GM21515 (cell line): ENCODE results near the gene SNX19.
A peak's percentile ranks its signal among the peaks of the same experiment; 100 is the strongest.
"Not testable (repeated sequence)": the region's sequence is repeated elsewhere in the genome, so short reads cannot be mapped to it uniquely, and the experiment has no call there.

Experiments used
- ATAC-seq: cut with Tn5 transposase; IDR thresholded peaks from one replicate; pipeline ENCODE4 v1.9.1; 2021; ENCODE audit not compliant: unreplicated experiment

Gene SNX19

GRCh38 chr11:130916238-130916855, at the start of gene SNX19:
SNX19 (minus strand) TSS chr11:130916479; CDS start chr11:130915939, 540 bp downstream.
- peak; percentile 100 for ATAC-seq

- no peak for ATAC-seq
These were observed 47.9 kb upstream of the SNX19 start for GRCh38 chr11:130964058-130964792.

GRCh38 chr11:130947889-130948288, 31.6 kb upstream of the SNX19 start:
- no peak for ATAC-seq

GRCh38 chr11:130947481-130947880, 31.2 kb upstream of the SNX19 start:
- ATAC-seq: no peak

- ATAC-seq: no peak
These were observed 30.8 kb upstream of the SNX19 start for GRCh38 chr11:130947058-130947457.

- no peak for ATAC-seq
These were observed 29.6 kb upstream of the SNX19 start for GRCh38 chr11:130945896-130946295.

DNA sequence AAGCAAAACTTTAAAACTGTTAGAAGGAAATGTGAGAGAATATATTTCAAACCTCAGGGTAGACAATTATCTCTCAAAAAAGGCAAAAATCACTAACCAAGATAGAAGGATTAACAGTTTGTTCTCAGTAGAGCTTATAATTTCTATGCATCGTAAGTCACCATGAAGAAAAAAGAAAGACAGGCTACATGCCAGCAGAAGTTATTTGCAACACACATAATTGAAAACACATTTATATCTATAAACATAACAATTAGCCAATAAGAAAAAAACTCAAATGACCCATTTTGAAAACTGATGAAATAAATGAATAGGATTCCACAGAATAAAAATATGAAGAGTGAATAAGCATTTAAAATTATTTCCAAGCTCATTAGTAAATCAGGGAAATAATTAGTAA, 24.4 kb upstream of the SNX19 start:
- ATAC-seq: no peak

DNA sequence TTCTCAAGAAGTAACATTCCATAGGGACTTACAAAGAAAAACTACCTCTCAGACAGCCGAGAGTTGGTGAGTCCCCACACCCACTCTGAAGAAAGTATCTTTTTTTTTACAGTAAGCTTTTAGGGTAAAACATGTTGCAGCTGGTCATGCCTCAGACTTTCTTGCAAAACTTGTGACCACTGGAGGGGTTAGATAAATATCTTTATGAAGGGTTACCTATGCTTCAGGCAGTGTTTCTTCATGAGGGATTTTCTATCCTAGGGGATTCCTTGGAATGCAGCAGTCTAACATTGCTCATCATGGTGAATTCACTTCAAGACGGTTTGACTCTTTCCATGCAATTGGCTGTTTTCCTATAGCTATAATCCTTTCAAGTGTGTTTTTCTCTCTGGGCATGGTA, 20.8 kb upstream of the SNX19 start:
- ATAC-seq: no peak

GRCh38 chr11:130932086-130932712, 15.9 kb upstream of the SNX19 start:
- no peak for ATAC-seq

DNA sequence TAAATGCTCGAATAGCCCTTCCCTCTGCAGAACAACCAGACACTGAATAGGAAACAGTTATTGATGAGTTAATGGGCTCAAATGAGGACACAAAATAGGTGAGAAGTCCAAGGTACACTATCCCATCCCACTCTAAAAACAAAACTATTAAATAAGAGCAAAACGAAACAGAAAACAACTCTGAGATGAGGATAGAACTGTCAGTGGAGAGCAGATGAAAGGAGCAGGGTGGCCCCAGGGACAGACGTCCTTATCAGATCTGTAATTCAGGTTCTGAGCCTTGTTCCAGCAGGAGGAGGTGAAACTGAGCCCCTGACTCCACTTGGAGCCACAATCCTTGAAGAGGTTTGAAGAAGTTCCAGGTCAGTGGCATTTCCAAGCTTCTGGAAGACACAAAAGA, 8.5 kb upstream of the SNX19 start:
- ATAC-seq: no peak

- ATAC-seq: not testable (repeated sequence)
These were observed 4.3 kb upstream of the SNX19 start for GRCh38 chr11:130920612-130921011.

DNA sequence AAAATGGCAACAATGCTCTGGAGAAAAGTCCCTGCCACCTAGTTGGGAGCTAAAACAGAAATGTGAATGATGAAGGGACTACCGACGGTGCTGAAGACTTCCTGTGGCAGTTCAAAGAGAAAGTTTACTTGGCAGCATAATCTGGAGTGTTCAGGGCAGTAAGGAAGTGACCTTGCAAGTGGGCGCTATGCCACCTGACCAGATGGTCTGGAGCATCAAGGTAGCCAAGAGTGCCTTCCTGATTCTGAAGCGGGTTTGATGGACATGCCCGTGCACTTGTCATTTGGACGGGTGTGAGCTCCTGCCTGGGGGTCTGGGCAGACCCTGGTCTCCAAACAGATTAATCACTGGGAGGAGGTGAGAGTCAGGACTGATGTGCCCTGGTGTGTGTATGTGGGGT, 1.8 kb upstream of the SNX19 start:
- no peak for ATAC-seq

GRCh38 chr11:130916910-130917309, 631 bp upstream of the SNX19 start:
- no peak for ATAC-seq

- no peak for ATAC-seq
These were observed 559 bp downstream of the SNX19 start for GRCh38 chr11:130915603-130916237.

DNA sequence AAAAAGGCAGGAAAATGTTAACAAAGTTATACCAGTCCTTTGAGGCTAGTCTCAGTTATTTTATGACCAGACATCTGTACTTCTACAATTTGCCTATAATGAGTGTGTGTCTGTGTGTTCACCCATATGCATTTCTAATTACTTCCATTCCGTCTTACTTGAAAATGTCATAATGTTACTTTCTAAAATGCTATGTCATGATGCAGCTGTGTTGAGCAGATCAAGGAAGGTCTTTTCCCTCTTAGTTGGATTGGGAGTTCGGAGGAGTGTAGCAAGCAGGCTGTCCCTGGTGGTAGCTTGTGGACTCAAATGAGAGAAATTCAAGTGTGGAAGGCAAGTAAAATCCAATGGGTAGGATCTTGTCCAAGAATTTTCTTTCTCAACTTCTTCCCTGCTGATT, 3.0 kb downstream of the SNX19 start:
- ATAC-seq: no peak

DNA sequence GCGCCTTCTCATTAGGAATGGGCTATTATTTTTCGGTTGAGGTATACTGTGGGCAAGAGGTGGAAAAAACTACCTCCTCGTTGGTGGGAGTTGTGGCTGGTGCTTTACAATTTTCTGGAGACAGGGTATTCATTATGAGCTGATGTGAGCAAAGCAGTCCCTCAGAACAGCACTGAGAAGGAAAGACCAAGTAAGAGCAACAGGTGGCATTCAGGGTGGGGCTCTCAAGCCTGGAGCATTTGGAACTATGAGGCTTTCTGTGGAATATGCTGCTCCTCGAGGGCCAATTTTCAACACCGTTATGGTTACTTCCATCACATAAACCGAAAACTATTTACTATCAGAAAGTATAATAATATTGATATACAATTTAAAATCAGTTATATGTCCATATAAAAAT, 3.7 kb downstream of the SNX19 start:
- ATAC-seq: no peak

- no peak for ATAC-seq
These were observed 5.0 kb downstream of the SNX19 start for GRCh38 chr11:130911306-130911705.

- no peak for ATAC-seq
These were observed 6.6 kb downstream of the SNX19 start for GRCh38 chr11:130909650-130910049.

GRCh38 chr11:130908770-130909625, 7.3 kb downstream of the SNX19 start:
- no peak for ATAC-seq

DNA sequence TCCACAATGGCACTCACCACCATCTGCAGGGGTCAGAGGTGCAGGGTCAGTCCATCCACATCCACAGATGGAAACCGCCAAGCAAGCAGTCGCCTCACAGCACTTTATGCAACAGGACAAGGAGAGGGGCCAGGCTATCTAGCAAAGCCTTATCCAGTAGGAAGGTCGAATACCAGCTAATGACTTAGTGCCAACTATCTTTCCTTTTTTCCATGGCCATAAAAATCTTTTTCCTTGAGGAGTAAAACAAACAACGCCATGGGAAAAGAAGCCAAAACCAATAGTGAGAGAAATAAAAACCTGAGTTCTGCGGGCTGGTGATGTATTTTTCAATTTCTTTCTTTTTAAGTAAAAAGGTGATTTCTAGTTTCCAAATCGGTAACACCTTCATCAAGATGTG, 8.2 kb downstream of the SNX19 start:
- ATAC-seq: no peak

GRCh38 chr11:130907229-130907628, 9.1 kb downstream of the SNX19 start:
- ATAC-seq: no peak
